Brain pericyte (primary cell): ENCODE measurements around the gene CELF4.
"Not testable (repeated sequence)": the region's sequence is repeated elsewhere in the genome, so short reads cannot be mapped to it uniquely, and the experiment has no call there.

Experiments used
- DNase-seq: peaks from one replicate; pipeline ENCODE4 v3.0.0-alpha.2; 2012; ENCODE audit warnings: low read depth, low spot score

CELF4 gene

GRCh38 chr18:37358061-37358460, 207.5 kb downstream of the CELF4 start:
- DNase-seq = not testable (repeated sequence)

GRCh38 chr18:37355772-37356171, 209.8 kb downstream of the CELF4 start:
- no peak for DNase-seq

GRCh38 chr18:37351110-37351509, 214.5 kb downstream of the CELF4 start:
- no peak for DNase-seq

- no peak for DNase-seq
Measured at GRCh38 chr18:37348729-37349128, 216.9 kb downstream of the CELF4 start.

- DNase-seq = no peak
Measured at GRCh38 chr18:37346048-37346447, 219.6 kb downstream of the CELF4 start.

GRCh38 chr18:37343542-37343851, 222.1 kb downstream of the CELF4 start:
- DNase-seq = no peak

GRCh38 chr18:37341473-37342086, 224.0 kb downstream of the CELF4 start:
- DNase-seq = no peak

GRCh38 chr18:37341016-37341415, 224.6 kb downstream of the CELF4 start:
- DNase-seq = no peak

GRCh38 chr18:37339701-37340215, 225.8 kb downstream of the CELF4 start:
- no peak for DNase-seq

- DNase-seq = no peak
Measured at GRCh38 chr18:37336568-37337285, 228.9 kb downstream of the CELF4 start.

- DNase-seq = no peak
Measured at GRCh38 chr18:37335409-37335736, 230.2 kb downstream of the CELF4 start.

- no peak for DNase-seq
Measured at GRCh38 chr18:37334631-37335408, 230.8 kb downstream of the CELF4 start.

GRCh38 chr18:37332628-37333420, 232.8 kb downstream of the CELF4 start:
- DNase-seq = no peak

- no peak for DNase-seq
Measured at GRCh38 chr18:37332219-37332618, 233.4 kb downstream of the CELF4 start.

GRCh38 chr18:37330173-37330572, 235.4 kb downstream of the CELF4 start:
- no peak for DNase-seq

GRCh38 chr18:37328946-37329719, 236.5 kb downstream of the CELF4 start:
- DNase-seq = no peak

GRCh38 chr18:37327063-37327577, 238.5 kb downstream of the CELF4 start:
- no peak for DNase-seq

- DNase-seq = no peak
Measured at GRCh38 chr18:37322492-37323035, 243.0 kb downstream of the CELF4 start.

GRCh38 chr18:37321582-37322491, 243.8 kb downstream of the CELF4 start:
- no peak for DNase-seq

GRCh38 chr18:37320317-37320716, 245.3 kb downstream of the CELF4 start:
- DNase-seq = no peak
